NT2/D1 (cell line): Measurements from ENCODE around the gene SLC38A6.

Experiments
- SUZ12 ChIP-seq: IDR thresholded peaks from 2 replicates; pipeline ENCODE4 v1.6.1; 2011; ENCODE audit not compliant: insufficient read length, insufficient read depth; ENCODE audit errors: extremely low read depth
- YY1 ChIP-seq: IDR thresholded peaks from 2 replicates; pipeline ENCODE4 v1.6.1; 2011; ENCODE audit not compliant: insufficient read length, insufficient read depth
- ZNF274 ChIP-seq: IDR thresholded peaks from 2 replicates; pipeline ENCODE4 v1.6.1; 2011; ENCODE audit warnings: mild to moderate bottlenecking, low read depth, low read length

GRCh38 chr14:61074852-61075251, 93.8 kb downstream of the SLC38A6 start:
- TF ChIP-seq ZNF274 (no peak), YY1 (no peak), SUZ12 (no peak)
